Lung (tissue), 12 donors: ENCODE measurements around the gene TTLL5. TPM values are rescaled to one million over a fixed set of nuclear protein-coding genes. Genes with fewer than 3 reads are reported as not detected.

ENCODE experiments used
- ATAC-seq: fragments of 200-7000 bp; cut with Tn5 transposase; one replicate; pipeline ENCODE4 v1.9.1; 2020; ENCODE audit warnings: moderate number of reproducible peaks; ENCODE audit not compliant: insufficient read depth, low FRiP score
- DNase-seq, 3 donors: peaks; one replicate each; pipeline ENCODE4 v3.0.0-alpha.2; 2013 to 2017
- H3K27ac ChIP-seq, 2 donors: one replicate each; pipeline ENCODE4 v1.5.1; 2013; ENCODE audit warnings: mild to moderate bottlenecking in 2 of 2, moderate library complexity in 2 of 2, control low read depth in 1 of 2, inconsistent platforms in 1 of 2, low read depth in 1 of 2, low read length in 1 of 2
- H3K27me3 ChIP-seq, 3 donors: one replicate each; pipeline ENCODE4 v1.5.1; 2013; ENCODE audit warnings: low read length in 2 of 3; ENCODE audit not compliant: control insufficient read depth in 3 of 3, insufficient read depth in 3 of 3
- H3K36me3 ChIP-seq, 4 donors: one replicate each; pipeline ENCODE4 v1.5.1; 2013; ENCODE audit warnings: low read length in 4 of 4, mild to moderate bottlenecking in 1 of 4, moderate library complexity in 1 of 4; ENCODE audit not compliant: control insufficient read depth in 4 of 4, insufficient read depth in 4 of 4
- H3K4me1 ChIP-seq, 5 donors: one replicate each; pipeline ENCODE4 v1.5.1; 2013; ENCODE audit warnings: low read length in 5 of 5, mild to moderate bottlenecking in 2 of 5, moderate library complexity in 1 of 5; ENCODE audit not compliant: control insufficient read depth in 5 of 5, insufficient read depth in 5 of 5
- H3K4me3 ChIP-seq: one replicate; pipeline ENCODE4 v1.5.1; 2013; ENCODE audit warnings: mild to moderate bottlenecking, control low read depth, moderate library complexity
- H3K9ac ChIP-seq, 2 donors: one replicate each; pipeline ENCODE4 v1.5.1; 2013; ENCODE audit warnings: low read length in 2 of 2, control low read depth in 1 of 2; ENCODE audit not compliant: insufficient read depth in 1 of 2
- H3K9me3 ChIP-seq, 4 donors: one replicate each; pipeline ENCODE4 v1.5.1; 2013; ENCODE audit warnings: low read length in 3 of 4, mild to moderate bottlenecking in 1 of 4, moderate library complexity in 1 of 4; ENCODE audit not compliant: control insufficient read depth in 4 of 4, insufficient read depth in 3 of 4
- WGBS, 2 donors: extraction: QIAGEN DNeasy Blood & Tissue Kit; methylation state at CpG; one replicate each; pipeline ENCODE4 v1.1.7; 2013; 5-methylcytosine and 5-hydroxymethylcytosine counted together
- polyA plus RNA-seq, 2 donors: library from polyadenylated mRNA; stranded (reverse); fragments of 200-250 nt; gene quantifications; one replicate each; pipeline ENCODE4 v1.2.1, GENCODE V29; 2013
- total RNA-seq, 2 donors: library from RNA; depleted of rRNA in 1 of 2; stranded (reverse); fragments of >200 nt in 1 of 2; gene quantifications; one replicate each; pipeline ENCODE4 v1.2.1, GENCODE V29; 2014 to 2021
- TF ChIP-seq, protein P1 (sequence below): IDR thresholded peaks from 2 replicates; pipeline ENCODE4 v1.5.1; 2012; ENCODE audit warnings: mild to moderate bottlenecking; ENCODE audit errors: control extremely low read depth, extremely low read depth
- donor health status: control.
- donor health status: control.
- donor health status: Bipolar disorder and iron deficiency.
- donor health status: healthy.
- donor health status: DM: yes; HTN: yes; CAD: no.

TTLL5 gene
- total and polyA plus RNA-seq, 4 donors: 10.3 to 58.6 (median 28.8) TPM

DNA sequence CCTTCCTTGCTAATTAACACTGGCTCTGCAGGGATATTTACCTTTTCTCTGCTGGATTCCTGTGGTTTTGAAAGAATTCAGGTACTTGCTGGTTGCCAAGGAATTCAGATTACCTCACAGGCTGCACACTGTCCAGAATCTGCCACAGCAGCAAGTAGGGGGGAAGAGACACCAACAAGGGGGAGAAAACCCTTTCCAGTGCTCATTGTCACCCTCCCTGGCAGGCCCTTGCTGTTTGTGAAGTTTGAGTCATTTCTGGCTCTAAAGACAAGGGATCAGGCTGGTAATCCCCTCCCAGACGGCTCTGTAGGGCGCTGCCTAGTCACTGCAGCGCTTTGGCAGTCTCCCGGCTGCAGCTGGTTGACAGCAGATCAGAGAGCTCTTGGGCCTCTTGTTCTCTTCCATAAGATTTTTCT is 50.8 kb downstream of the TTLL5 start:
- Histone ChIP-seq H3K27me3 (no peaks in the 10 kb centered on the region), H3K9me3 (no peaks in the 10 kb centered on the region), H3K9ac (peak overlapping the region in 1 of 2 donors; percentile 14), H3K4me1 (peaks cover 0 to 38% (median 9%) of the 10 kb centered on the region in 5 donors), H3K4me3 (no peak overlapping the region), H3K27ac (peak overlapping the region in 1 of 2 donors; percentile 90), H3K36me3 (peaks cover 0 to 4% (median 1%) of the 10 kb centered on the region in 4 donors)
- peak; percentile 85 for ATAC-seq
- peak; percentile 89 to 93 (median 92) for DNase-seq
- 46 to 73% methylated on average over 4 of the region's 4 CpGs for WGBS, 2 donors
- TF ChIP-seq, protein P1, sequence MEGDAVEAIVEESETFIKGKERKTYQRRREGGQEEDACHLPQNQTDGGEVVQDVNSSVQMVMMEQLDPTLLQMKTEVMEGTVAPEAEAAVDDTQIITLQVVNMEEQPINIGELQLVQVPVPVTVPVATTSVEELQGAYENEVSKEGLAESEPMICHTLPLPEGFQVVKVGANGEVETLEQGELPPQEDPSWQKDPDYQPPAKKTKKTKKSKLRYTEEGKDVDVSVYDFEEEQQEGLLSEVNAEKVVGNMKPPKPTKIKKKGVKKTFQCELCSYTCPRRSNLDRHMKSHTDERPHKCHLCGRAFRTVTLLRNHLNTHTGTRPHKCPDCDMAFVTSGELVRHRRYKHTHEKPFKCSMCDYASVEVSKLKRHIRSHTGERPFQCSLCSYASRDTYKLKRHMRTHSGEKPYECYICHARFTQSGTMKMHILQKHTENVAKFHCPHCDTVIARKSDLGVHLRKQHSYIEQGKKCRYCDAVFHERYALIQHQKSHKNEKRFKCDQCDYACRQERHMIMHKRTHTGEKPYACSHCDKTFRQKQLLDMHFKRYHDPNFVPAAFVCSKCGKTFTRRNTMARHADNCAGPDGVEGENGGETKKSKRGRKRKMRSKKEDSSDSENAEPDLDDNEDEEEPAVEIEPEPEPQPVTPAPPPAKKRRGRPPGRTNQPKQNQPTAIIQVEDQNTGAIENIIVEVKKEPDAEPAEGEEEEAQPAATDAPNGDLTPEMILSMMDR: no peak

DNA sequence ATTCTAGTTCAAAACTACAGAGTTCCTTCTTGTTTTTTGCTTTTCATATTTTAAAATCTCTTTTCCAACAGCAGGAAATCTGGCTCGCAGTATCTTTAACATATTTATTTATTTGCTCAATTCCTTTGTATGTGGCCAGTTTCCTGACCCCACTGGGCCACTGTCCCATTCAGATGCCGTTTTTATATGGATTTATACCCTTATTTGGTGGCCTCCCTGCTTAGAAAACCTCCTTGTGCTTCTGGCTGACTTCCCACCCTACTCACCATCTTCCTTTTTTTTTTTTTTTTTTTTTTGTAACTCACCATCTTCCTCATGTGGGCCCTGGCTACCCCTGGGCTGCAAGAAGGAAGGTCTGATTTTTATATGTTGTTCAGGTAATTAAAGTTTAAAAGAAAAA is 53.9 kb downstream of the TTLL5 start:
- Histone ChIP-seq H3K4me1 (peaks cover 0 to 39% (median 10%) of the 10 kb centered on the region in 5 donors), H3K27me3 (no peaks in the 10 kb centered on the region)

DNA sequence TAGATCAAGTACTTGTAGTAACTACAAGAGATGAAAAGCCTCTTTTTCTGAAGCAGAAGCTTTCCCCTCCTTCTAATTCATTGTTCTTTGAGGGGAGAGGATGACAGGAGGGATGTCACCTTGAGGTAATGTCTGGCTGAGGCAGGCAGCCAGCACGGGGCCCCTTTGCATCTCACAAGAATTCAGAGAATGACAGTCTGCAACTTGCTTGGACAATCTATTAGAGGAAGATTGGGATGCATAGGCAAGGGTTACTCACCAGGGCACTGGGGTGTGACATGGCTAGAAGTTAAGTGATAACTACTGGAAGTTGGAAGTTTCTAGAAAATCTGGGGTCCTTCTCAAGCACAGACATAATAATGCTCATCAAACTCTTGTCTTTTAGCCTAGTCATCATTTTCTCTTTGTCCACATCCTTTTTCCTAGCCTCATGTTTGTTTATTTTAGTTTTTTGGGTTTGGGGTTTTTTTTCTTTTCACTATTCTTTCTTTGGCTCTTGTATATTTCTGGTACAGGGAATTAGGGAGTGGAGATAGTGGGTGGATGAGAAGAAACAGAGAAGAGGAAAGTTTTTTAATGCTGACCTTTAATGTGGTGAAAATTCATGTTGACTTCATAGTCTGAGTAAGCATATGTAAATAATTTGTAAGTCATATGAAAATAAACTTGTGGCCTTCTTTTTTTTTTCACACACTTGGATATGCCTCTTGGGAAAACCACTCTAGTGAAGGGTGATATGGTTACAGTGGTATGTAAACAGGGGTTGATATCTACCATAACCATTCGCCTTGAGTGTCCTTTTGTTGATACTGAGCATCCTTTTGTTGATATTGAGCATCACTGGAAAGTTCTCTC is 55.1 kb downstream of the TTLL5 start:
- WGBS, 2 donors: 64 to 78% methylated on average over 2 of the region's 2 CpGs
- Histone ChIP-seq H3K9me3 (no peaks in the 10 kb centered on the region), H3K36me3 (peaks cover 2 to 11% (median 4%) of the 10 kb centered on the region in 4 donors), H3K4me3 (no peak overlapping the region), H3K27ac (no peak overlapping the region), H3K27me3 (no peaks in the 10 kb centered on the region), H3K4me1 (peaks cover 2 to 51% (median 15%) of the 10 kb centered on the region in 5 donors), H3K9ac (no peak overlapping the region)
- no peak for ATAC-seq
- TF ChIP-seq, protein P1: no peak
- DNase-seq: peak in 1 of 3 donors; percentile 20

More for the DNA sequence above, 53.9 kb downstream of the TTLL5 start:
- TF ChIP-seq, protein P1: no peak
- DNase-seq: peak; percentile 39 to 82 (median 79)
- Histone ChIP-seq H3K36me3 (peaks cover 3 to 10% (median 4%) of the 10 kb centered on the region in 4 donors), H3K27ac (no peak overlapping the region), H3K9ac (no peak overlapping the region), H3K4me3 (no peak overlapping the region), H3K9me3 (no peaks in the 10 kb centered on the region)
- 45 to 72% methylated on average over 2 of the region's 2 CpGs for WGBS, 2 donors
- no peak for ATAC-seq
